Liver (tissue), 9 donors: ENCODE measurements around the gene FAM83G. TPM values are rescaled to one million over a fixed set of nuclear protein-coding genes. Genes with fewer than 3 reads are reported as not detected.

Source experiments
- DNase-seq: peaks from one replicate; pipeline ENCODE4 v3.0.0-alpha.2; 2017; ENCODE audit warnings: low spot score
- H3K27ac ChIP-seq, 2 donors: one replicate each; pipeline ENCODE4 v1.7.0; 2013; ENCODE audit warnings: inconsistent platforms in 2 of 2, low read length in 2 of 2, control low read depth in 1 of 2, low read depth in 1 of 2, mild to moderate bottlenecking in 1 of 2
- H3K27me3 ChIP-seq, 4 donors: one replicate each; pipeline versions ENCODE4 v1.6.1 to v1.7.0; 2013; ENCODE audit warnings: low read length in 3 of 4, inconsistent platforms in 1 of 4, mild to moderate bottlenecking in 1 of 4, moderate library complexity in 1 of 4; ENCODE audit not compliant: control insufficient read depth in 4 of 4, insufficient read depth in 4 of 4
- H3K36me3 ChIP-seq, 4 donors: one replicate each; pipeline versions ENCODE4 v1.6.1 to v1.7.0; 2013; ENCODE audit warnings: low read length in 3 of 4, mild to moderate bottlenecking in 3 of 4, low read depth in 1 of 4, moderate library complexity in 1 of 4; ENCODE audit not compliant: control insufficient read depth in 4 of 4, insufficient read depth in 3 of 4
- H3K4me1 ChIP-seq, 4 donors: one replicate each; pipeline versions ENCODE4 v1.6.1 to v1.7.0; 2013; ENCODE audit warnings: low read length in 3 of 4, mild to moderate bottlenecking in 3 of 4, moderate library complexity in 1 of 4; ENCODE audit not compliant: control insufficient read depth in 4 of 4, insufficient read depth in 4 of 4
- H3K4me3 ChIP-seq, 3 donors: one replicate each; pipeline versions ENCODE4 v1.6.1 to v1.7.0; 2013; ENCODE audit warnings: low read length in 3 of 3, control low read depth in 1 of 3, low read depth in 1 of 3, mild to moderate bottlenecking in 1 of 3
- H3K9ac ChIP-seq, 2 donors: one replicate each; pipeline ENCODE4 v1.7.0; 2013; ENCODE audit warnings: low read length in 2 of 2, mild to moderate bottlenecking in 2 of 2, moderate library complexity in 2 of 2, control low read depth in 1 of 2, low read depth in 1 of 2
- H3K9me3 ChIP-seq, 4 donors: one replicate each; pipeline versions ENCODE4 v1.6.1 to v1.7.0; 2013; ENCODE audit warnings: low read length in 3 of 4; ENCODE audit not compliant: control insufficient read depth in 4 of 4
- EGR1 ChIP-seq, 2 donors: IDR thresholded peaks; 2 replicates each; pipeline ENCODE4 v1.6.1; 2016 to 2018; ENCODE audit warnings: antibody characterized with exemption in 2 of 2, low read depth in 2 of 2
- FOXA1 ChIP-seq: IDR thresholded peaks from 2 replicates; pipeline ENCODE4 v1.6.1; 2016; ENCODE audit warnings: antibody characterized with exemption
- FOXA2 ChIP-seq: IDR thresholded peaks from 2 replicates; pipeline ENCODE4 v1.6.1; 2016; ENCODE audit warnings: antibody characterized with exemption
- GABPA ChIP-seq, 2 donors: IDR thresholded peaks in 1 of 2; conservative IDR thresholded peaks in 1 of 2; 2 replicates each; pipeline ENCODE4 v1.6.1; 2016; ENCODE audit warnings: antibody characterized with exemption in 2 of 2, mild to moderate bottlenecking in 1 of 2, moderate library complexity in 1 of 2
- HNF4A ChIP-seq, 2 donors: conservative IDR thresholded peaks; 2 replicates each; pipeline ENCODE4 v1.6.1; 2016; ENCODE audit warnings: antibody characterized with exemption in 2 of 2, mild to moderate bottlenecking in 2 of 2
- HNF4G ChIP-seq: IDR thresholded peaks from 2 replicates; pipeline ENCODE4 v1.6.1; 2016; ENCODE audit warnings: antibody characterized with exemption
- JUND ChIP-seq, 2 donors: IDR thresholded peaks; 2 replicates each; pipeline ENCODE4 v1.6.1; 2016; ENCODE audit warnings: antibody characterized with exemption in 2 of 2
- NR2F2 ChIP-seq: IDR thresholded peaks from 2 replicates; pipeline ENCODE4 v1.6.1; 2016; ENCODE audit warnings: antibody characterized with exemption
- RXRA ChIP-seq, 2 donors: IDR thresholded peaks; 2 replicates each; pipeline ENCODE4 v1.6.1; 2017 to 2018; ENCODE audit warnings: antibody characterized with exemption in 2 of 2, mild to moderate bottlenecking in 1 of 2
- SP1 ChIP-seq: IDR thresholded peaks from 2 replicates; pipeline ENCODE4 v1.6.1; 2018; ENCODE audit warnings: antibody characterized with exemption, mild to moderate bottlenecking
- TAF1 ChIP-seq: conservative IDR thresholded peaks from 2 replicates; pipeline ENCODE4 v1.6.1; 2016; ENCODE audit warnings: antibody characterized with exemption, mild to moderate bottlenecking
- WGBS: extraction: QIAGEN DNeasy Blood & Tissue Kit; methylation state at CpG from one replicate; pipeline ENCODE4 v1.1.7; 2013; 5-methylcytosine and 5-hydroxymethylcytosine counted together
- polyA plus RNA-seq, 2 donors: library from polyadenylated mRNA; stranded (reverse) in 1 of 2; unstranded in 1 of 2; fragments of 200-250 nt in 1 of 2; fragments of >200 nt in 1 of 2; fragmentation: Nextera tagmentation in 1 of 2; extraction: Ambion mirVana in 1 of 2; gene quantifications; one replicate each; pipeline versions ENCODE4 v1.2.1 to v1.2.3, GENCODE V29; 2013 to 2015
- total RNA-seq, 2 donors: library from RNA; depleted of rRNA; stranded (reverse); fragments of >200 nt; gene quantifications; one replicate each; pipeline ENCODE4 v1.2.3, GENCODE V29; 2014
- TF ChIP-seq, protein P1 (sequence below): IDR thresholded peaks from 2 replicates; pipeline ENCODE4 v1.6.1; 2016; ENCODE audit warnings: antibody characterized with exemption
- TF ChIP-seq, protein P2 (sequence below): IDR thresholded peaks from 2 replicates; pipeline ENCODE4 v1.6.1; 2016; ENCODE audit warnings: antibody characterized with exemption, mild to moderate bottlenecking
- TF ChIP-seq, protein P3 (sequence below): IDR thresholded peaks from 2 replicates; pipeline ENCODE4 v1.6.1; 2016; ENCODE audit warnings: antibody characterized with exemption
- TF ChIP-seq, protein P4 (sequence below): IDR thresholded peaks from 2 replicates; pipeline ENCODE4 v1.6.1; 2016; ENCODE audit warnings: antibody characterized with exemption
- donor health status: healthy.
- donor health status: healthy.
- donor health status: healthy.
- donor health status: healthy.
- donor health status: healthy.

Gene FAM83G
- total and polyA plus RNA-seq, 4 donors, result 5.2 to 25.0 (median 11.5) TPM

DNA sequence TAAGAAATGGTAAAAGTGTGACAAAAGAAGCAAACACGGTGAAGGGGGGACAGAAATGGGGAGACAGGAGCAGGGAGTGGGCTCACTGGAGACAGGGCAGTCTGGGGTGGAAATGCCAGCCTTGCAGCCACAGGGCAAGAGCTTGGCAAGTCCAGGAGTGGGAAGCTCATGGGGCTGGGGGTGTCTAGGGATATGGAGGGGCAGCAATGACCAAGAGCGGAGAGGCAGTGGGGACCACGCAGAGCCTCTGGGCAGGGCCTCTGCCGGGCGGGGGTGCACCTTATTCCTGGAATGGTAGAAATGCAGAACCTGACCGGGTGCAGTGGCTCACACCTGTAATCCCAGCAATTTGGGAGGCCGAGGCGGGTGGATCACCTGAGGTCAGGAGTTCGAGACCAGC, 40.0 kb downstream of the FAM83G start:
- TF ChIP-seq, protein P1, sequence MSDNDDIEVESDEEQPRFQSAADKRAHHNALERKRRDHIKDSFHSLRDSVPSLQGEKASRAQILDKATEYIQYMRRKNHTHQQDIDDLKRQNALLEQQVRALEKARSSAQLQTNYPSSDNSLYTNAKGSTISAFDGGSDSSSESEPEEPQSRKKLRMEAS, result no peak
- TF ChIP-seq TAF1 (no peak), GABPA (IDR thresholded peaks at IDR 0.05 in 1 of 2, conservative IDR thresholded peaks at IDR 0.05 in 1 of 2) (no peak), HNF4G (no peak), RXRA (IDR thresholded peaks at IDR 0.05) (no peak), FOXA2 (no peak), FOXA1 (no peak), NR2F2 (no peak), HNF4A (conservative IDR thresholded peaks at IDR 0.05) (no peak), EGR1 (IDR thresholded peaks at IDR 0.05; ENCODE audit: low read depth in 2 of 2) (no peak)
- TF ChIP-seq, protein P2, sequence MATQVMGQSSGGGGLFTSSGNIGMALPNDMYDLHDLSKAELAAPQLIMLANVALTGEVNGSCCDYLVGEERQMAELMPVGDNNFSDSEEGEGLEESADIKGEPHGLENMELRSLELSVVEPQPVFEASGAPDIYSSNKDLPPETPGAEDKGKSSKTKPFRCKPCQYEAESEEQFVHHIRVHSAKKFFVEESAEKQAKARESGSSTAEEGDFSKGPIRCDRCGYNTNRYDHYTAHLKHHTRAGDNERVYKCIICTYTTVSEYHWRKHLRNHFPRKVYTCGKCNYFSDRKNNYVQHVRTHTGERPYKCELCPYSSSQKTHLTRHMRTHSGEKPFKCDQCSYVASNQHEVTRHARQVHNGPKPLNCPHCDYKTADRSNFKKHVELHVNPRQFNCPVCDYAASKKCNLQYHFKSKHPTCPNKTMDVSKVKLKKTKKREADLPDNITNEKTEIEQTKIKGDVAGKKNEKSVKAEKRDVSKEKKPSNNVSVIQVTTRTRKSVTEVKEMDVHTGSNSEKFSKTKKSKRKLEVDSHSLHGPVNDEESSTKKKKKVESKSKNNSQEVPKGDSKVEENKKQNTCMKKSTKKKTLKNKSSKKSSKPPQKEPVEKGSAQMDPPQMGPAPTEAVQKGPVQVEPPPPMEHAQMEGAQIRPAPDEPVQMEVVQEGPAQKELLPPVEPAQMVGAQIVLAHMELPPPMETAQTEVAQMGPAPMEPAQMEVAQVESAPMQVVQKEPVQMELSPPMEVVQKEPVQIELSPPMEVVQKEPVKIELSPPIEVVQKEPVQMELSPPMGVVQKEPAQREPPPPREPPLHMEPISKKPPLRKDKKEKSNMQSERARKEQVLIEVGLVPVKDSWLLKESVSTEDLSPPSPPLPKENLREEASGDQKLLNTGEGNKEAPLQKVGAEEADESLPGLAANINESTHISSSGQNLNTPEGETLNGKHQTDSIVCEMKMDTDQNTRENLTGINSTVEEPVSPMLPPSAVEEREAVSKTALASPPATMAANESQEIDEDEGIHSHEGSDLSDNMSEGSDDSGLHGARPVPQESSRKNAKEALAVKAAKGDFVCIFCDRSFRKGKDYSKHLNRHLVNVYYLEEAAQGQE, result no peak
- TF ChIP-seq, protein P3, sequence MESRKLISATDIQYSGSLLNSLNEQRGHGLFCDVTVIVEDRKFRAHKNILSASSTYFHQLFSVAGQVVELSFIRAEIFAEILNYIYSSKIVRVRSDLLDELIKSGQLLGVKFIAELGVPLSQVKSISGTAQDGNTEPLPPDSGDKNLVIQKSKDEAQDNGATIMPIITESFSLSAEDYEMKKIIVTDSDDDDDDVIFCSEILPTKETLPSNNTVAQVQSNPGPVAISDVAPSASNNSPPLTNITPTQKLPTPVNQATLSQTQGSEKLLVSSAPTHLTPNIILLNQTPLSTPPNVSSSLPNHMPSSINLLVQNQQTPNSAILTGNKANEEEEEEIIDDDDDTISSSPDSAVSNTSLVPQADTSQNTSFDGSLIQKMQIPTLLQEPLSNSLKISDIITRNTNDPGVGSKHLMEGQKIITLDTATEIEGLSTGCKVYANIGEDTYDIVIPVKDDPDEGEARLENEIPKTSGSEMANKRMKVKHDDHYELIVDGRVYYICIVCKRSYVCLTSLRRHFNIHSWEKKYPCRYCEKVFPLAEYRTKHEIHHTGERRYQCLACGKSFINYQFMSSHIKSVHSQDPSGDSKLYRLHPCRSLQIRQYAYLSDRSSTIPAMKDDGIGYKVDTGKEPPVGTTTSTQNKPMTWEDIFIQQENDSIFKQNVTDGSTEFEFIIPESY, result no peak
- 93% methylated on average over 9 of the region's 9 CpGs for WGBS
- H3K9ac ChIP-seq, result no peak overlapping the region
- DNase-seq, result no peak
- H3K36me3 ChIP-seq, result no peaks in the 10 kb centered on the region
- no peaks in the 10 kb centered on the region for H3K27me3 ChIP-seq
- no peaks in the 10 kb centered on the region for H3K9me3 ChIP-seq
- no peak overlapping the region for H3K27ac ChIP-seq
- no peak overlapping the region for H3K4me3 ChIP-seq
- peaks cover 0 to 29% (median 12%) of the 10 kb centered on the region in 4 donors for H3K4me1 ChIP-seq

DNA sequence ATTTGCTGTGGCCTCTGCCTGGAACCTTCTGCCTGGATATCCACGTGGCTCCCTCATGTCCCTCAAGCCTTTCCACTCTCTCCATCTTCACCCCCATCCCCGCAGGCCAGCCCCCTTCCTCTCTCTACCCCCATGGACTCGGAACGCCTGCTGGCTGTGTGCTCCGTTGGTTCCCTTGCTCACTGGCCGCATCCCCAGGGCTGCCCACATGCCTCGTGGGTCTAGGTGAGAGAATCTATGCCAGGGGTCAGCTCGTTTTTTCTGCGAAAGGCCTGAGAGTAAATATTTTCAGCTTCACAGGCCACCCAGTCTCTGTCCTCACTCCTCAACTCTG, 40.6 kb downstream of the FAM83G start:
- DNase-seq, result no peak
- no peaks in the 10 kb centered on the region for H3K27me3 ChIP-seq
- H3K4me1 ChIP-seq, result peaks cover 0 to 24% (median 10%) of the 10 kb centered on the region in 4 donors
- no peak overlapping the region for H3K4me3 ChIP-seq
- no peak overlapping the region for H3K9ac ChIP-seq
- TF ChIP-seq FOXA1, result no peak
- no peak for TF ChIP-seq HNF4A (conservative IDR thresholded peaks at IDR 0.05)
- TF ChIP-seq, protein P1, result no peak
- TF ChIP-seq HNF4G, result no peak
- no peak for TF ChIP-seq JUND (IDR thresholded peaks at IDR 0.05)
- TF ChIP-seq SP1, result no peak
- TF ChIP-seq EGR1 (IDR thresholded peaks at IDR 0.05; ENCODE audit: low read depth in 2 of 2), result no peak
- no peak for TF ChIP-seq NR2F2
- TF ChIP-seq, protein P4, sequence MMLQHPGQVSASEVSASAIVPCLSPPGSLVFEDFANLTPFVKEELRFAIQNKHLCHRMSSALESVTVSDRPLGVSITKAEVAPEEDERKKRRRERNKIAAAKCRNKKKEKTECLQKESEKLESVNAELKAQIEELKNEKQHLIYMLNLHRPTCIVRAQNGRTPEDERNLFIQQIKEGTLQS, result no peak
- TF ChIP-seq FOXA2, result no peak
- H3K9me3 ChIP-seq, result no peaks in the 10 kb centered on the region
- H3K27ac ChIP-seq, result no peak overlapping the region
- WGBS, result 71% methylated on average over 9 of the region's 9 CpGs
- no peaks in the 10 kb centered on the region for H3K36me3 ChIP-seq
